Colon (tissue), 2 donors: ENCODE measurements around the gene SMC3.

Experiments
- FAIRE-seq: peaks from 2 replicates; lab custom pipeline; 2012; peaks lifted over from hg19 to GRCh38; lab: Jason Lieb, UNC
- donor health status: control.
- donor health status: control.

SMC3 gene

GRCh38 chr10:110647136-110647430 lies 79.6 kb downstream of the SMC3 start:
- FAIRE-seq: no peak

- no peak for FAIRE-seq
Measured at GRCh38 chr10:110648692-110649346, 81.3 kb downstream of the SMC3 start.

GRCh38 chr10:110649347-110650264 lies 82.1 kb downstream of the SMC3 start:
- no peak for FAIRE-seq

GRCh38 chr10:110650265-110650668 lies 82.8 kb downstream of the SMC3 start:
- no peak for FAIRE-seq

- no peak for FAIRE-seq
Measured at GRCh38 chr10:110651044-110651958, 83.8 kb downstream of the SMC3 start.

- no peak for FAIRE-seq
Measured at GRCh38 chr10:110652475-110653118, 85.1 kb downstream of the SMC3 start.
